ENCODE data around the gene DMWD. TPM values are rescaled to one million over a fixed set of nuclear protein-coding genes. Genes with fewer than 3 reads are reported as not detected.

DMWD gene
- total and polyA plus RNA-seq, 12 donors, result 44.6 to 78.1 (median 68.0) TPM

DNA sequence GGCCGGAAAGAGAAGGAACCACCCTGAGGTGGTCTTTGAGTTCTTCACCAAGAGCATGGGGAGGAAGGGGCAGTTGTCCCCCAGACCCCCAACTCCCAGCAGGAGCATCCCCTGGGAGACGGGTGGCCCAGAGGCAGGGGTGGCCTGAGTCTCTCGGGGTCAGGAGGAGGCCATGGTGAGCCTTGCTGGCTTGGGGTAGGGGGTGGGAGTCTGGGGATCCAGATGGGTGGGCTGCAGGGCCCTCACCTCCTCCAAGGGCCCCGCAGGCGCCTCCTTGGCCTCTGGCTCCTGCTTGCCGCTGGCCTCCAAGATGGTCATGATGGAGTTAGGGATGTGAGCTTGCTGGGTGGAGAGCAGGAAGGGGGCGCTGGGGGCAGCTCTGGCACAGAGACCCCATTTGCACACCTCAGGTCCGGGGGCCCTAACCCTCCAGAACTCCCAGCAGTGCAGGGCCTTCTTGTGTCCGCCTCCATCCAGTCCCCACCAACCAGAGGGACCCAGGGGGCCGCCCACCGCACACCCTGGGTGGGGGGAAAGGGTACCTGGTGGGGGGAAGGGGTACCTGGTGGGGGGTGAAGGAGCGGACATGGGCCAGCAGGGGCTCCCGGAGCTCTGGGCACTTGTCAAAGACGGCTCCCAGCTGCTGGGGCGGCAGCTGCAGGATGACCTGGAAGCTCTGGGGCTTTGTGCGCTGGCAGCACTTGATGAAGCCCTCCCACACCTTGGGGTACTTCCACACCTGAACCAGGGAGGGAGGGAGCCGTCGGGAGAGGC is 23.8 kb upstream of the DMWD start:
- TF ChIP-seq CTCF (IDR thresholded peaks at IDR 0.05), result no peak
- H3K9me3 ChIP-seq, result no peaks in the 10 kb centered on the region
- H3K27ac ChIP-seq, result peak overlapping the region in 4 of 10 donors; percentile 32 to 68 (median 45)
- peaks cover 0 to 31% (median 22%) of the 10 kb centered on the region in 9 donors for H3K4me1 ChIP-seq
- intact Hi-C loops (cut with DNase I), result loop anchor here in 4 of 10 donors (5.0 to 10.0 kb wide), 4 partner anchors 61 to 201 kb away; partner anchors contain the start of gene IRF2BP1 (in 1 of the 4)
- WGBS, 2 donors, result 67 to 70% methylated on average over 16 to 18 of the region's 18 CpGs
- DNase-seq (no peak), ATAC-seq (peak in 7 of 8 donors; percentile 5 to 36 (median 8))
- peak overlapping the region in 8 of 10 donors; percentile 39 to 58 (median 54) for H3K4me3 ChIP-seq
- peaks cover 0 to 22% (median 0%) of the 10 kb centered on the region in 9 donors for H3K36me3 ChIP-seq
- H3K27me3 ChIP-seq, result peaks cover 0 to 36% (median 0%) of the 10 kb centered on the region in 7 donors

DNA sequence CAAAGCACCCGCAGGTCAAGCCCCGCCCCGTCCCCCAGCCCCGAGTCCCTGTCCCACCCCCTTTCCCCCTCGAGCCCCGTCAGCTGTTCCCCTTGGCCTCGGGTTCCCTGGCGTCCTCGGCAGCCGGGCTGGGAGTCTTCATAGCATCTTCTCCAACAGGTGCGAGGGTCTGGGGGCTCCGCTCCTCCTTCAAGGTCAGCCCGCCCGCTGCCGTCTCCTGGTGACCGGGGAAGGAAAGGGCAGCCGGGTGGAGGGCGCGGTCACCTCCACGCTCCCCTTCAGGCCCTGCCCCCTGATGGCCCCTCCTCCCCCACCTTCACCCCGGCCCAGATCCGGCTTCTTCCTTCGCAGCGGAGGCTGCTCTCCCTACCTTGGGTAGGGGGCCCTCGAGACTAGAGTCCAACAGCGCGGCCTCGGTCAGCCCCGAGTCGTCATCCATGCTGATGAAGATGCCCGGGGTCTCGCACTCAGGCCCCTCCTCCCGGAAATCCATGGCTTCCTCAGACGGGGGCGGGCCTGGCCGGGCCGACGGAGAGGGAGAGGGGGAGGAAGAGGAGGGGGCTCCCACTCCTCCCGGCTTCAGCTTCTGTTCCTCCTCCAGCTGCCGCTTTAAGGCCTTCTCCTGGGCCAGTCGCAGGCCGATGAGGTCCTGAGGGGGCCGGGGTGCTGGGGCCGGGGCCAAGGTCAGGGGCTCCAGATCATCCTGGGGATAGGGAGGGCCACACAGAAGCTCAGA is 23.0 kb upstream of the DMWD start:
- peaks cover 0 to 39% (median 0%) of the 10 kb centered on the region in 7 donors for H3K27me3 ChIP-seq
- peak in 1 of 2 donors; percentile 36 for DNase-seq
- no peaks in the 10 kb centered on the region for H3K9me3 ChIP-seq
- intact Hi-C loops (cut with DNase I), result loop anchor here in 4 of 10 donors (5.0 to 10.0 kb wide), 4 partner anchors 62 to 202 kb away; partner anchors contain the start of gene IRF2BP1 (in 1 of the 4)
- ATAC-seq, result peak; percentile 10 to 54 (median 24)
- TF ChIP-seq CTCF (IDR thresholded peaks at IDR 0.05), result no peak
- peak overlapping the region; percentile 12 to 58 (median 50) for H3K4me3 ChIP-seq
- H3K4me1 ChIP-seq, result peaks cover 0 to 31% (median 22%) of the 10 kb centered on the region in 9 donors
- peak overlapping the region in 5 of 10 donors; percentile 25 to 68 (median 46) for H3K27ac ChIP-seq
- 7 to 9% methylated on average over 38 to 44 of the region's 44 CpGs for WGBS, 2 donors
- H3K36me3 ChIP-seq, result peaks cover 0 to 15% (median 0%) of the 10 kb centered on the region in 9 donors

GRCh38 chr19:45814851-45815480 is 22.3 kb upstream of the DMWD start, which contains the start of gene RSPH6A:
Gene RSPH6A, minus strand, starts transcription at chr19:45815308. Its CDS starts 132 bp downstream, at chr19:45815176.
- peak in 1 of 8 donors; percentile 5 for ATAC-seq

More at GRCh38 chr19:45814851-45815480, 22.3 kb upstream of the DMWD start, which contains the start of gene RSPH6A:
- peaks cover 0 to 40% (median 0%) of the 10 kb centered on the region in 7 donors for H3K27me3 ChIP-seq
- 10 to 15% methylated on average over 40 of the region's 40 CpGs for WGBS, 2 donors
- peaks cover 0 to 31% (median 22%) of the 10 kb centered on the region in 9 donors for H3K4me1 ChIP-seq
- intact Hi-C loops (cut with DNase I), result loop anchor here in 4 of 10 donors (5.0 to 10.0 kb wide), 4 partner anchors 62 to 202 kb away; partner anchors contain the start of gene IRF2BP1 (in 1 of the 4)
- DNase-seq, result no peak
- TF ChIP-seq CTCF (IDR thresholded peaks at IDR 0.05), result no peak
- peak within 1 kb of the TSS in 5 of 10 donors; percentile 25 to 68 (median 46) for H3K27ac ChIP-seq
- peak within 1 kb of the TSS; percentile 12 to 58 (median 50) for H3K4me3 ChIP-seq
- no peaks in the 10 kb centered on the region for H3K9me3 ChIP-seq
- peaks cover 0 to 8% (median 0%) of the 10 kb centered on the region in 9 donors for H3K36me3 ChIP-seq

Data from heart right ventricle (tissue), 16 donors.